Rectal smooth muscle tissue (tissue), 1 donor: Measurements from ENCODE around the gene SPATA31D3.
"Not testable (repeated sequence)": the region's sequence is repeated elsewhere in the genome, so short reads cannot be mapped to it uniquely, and the experiment has no call there.

Experiments
- H3K27ac ChIP-seq: one replicate; pipeline ENCODE4 v1.7.0; 2013; ENCODE audit warnings: low read depth, low read length, inconsistent platforms
- H3K27me3 ChIP-seq: one replicate; pipeline ENCODE4 v1.7.0; 2013; ENCODE audit warnings: low read length; ENCODE audit not compliant: control insufficient read depth, insufficient read depth
- H3K36me3 ChIP-seq: one replicate; pipeline ENCODE4 v1.7.0; 2013; ENCODE audit warnings: low read length; ENCODE audit not compliant: control insufficient read depth, insufficient read depth
- H3K4me1 ChIP-seq: one replicate; pipeline ENCODE4 v1.7.0; 2013; ENCODE audit warnings: low read length; ENCODE audit not compliant: control insufficient read depth, insufficient read depth
- H3K4me3 ChIP-seq: one replicate; pipeline ENCODE4 v1.7.0; 2013; ENCODE audit warnings: low read length
- H3K9ac ChIP-seq: one replicate; pipeline ENCODE4 v1.7.0; 2013; ENCODE audit warnings: low read length

SPATA31D3 gene

DNA sequence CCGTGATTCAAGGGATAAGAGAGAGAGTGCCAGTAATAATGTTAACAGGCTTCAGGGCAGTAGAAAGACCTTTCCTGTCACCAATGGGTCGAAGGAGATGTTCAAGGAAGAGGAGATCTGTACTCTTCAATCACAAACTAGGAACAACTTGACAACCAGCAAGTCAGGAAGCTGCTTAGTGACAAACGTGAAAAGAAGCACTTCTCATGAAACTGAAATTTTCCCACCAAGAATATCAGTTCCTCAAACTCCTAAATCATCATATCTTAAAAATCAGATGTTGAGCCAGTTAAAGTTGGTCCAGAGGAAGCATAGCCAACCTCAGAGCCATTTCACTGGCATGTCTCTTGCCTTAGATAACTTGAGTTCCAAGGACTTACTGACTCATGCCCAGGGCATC lies 9.8 kb upstream of the SPATA31D3 start:
- H3K4me1 ChIP-seq, H3K27me3 ChIP-seq, H3K36me3 ChIP-seq, H3K27ac ChIP-seq, H3K9ac ChIP-seq, H3K4me3 ChIP-seq: not testable (repeated sequence)

- not testable (repeated sequence) for H3K4me1 ChIP-seq, H3K9ac ChIP-seq, H3K27me3 ChIP-seq, H3K4me3 ChIP-seq, H3K36me3 ChIP-seq, H3K27ac ChIP-seq
Observed at GRCh38 chr9:81948650-81949049, 5.3 kb downstream of the SPATA31D3 start.

DNA sequence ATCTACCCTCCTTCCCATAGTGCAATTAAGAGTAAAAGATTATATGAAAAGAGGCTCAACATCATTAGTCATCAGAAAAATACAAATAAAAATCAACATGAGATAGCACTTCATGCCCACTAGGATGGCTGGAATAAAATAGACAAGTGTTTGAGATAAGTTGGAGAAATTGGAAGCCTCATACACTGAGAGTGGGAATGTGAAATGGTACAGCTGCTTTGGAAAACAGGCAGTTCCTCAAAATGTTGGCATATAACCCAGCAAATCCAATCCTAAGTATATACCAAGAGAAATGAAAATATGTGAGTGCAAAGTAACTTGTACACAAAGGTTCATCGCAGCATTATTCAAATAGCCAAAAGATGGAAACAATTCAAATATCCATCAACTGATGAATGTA lies 9.8 kb downstream of the SPATA31D3 start:
- Histone ChIP-seq H3K27me3 (no peaks in the 10 kb centered on the region), H3K4me1 (no peaks in the 10 kb centered on the region)

GRCh38 chr9:81955625-81956024 lies 12.3 kb downstream of the SPATA31D3 start:
- no peak overlapping the region for H3K4me3 ChIP-seq
- no peak overlapping the region for H3K9ac ChIP-seq
- no peak overlapping the region for H3K27ac ChIP-seq
- no peaks in the 10 kb centered on the region for H3K27me3 ChIP-seq
- H3K4me1 ChIP-seq, result no peaks in the 10 kb centered on the region
- H3K36me3 ChIP-seq, result no peaks in the 10 kb centered on the region

More for the DNA sequence above, 9.8 kb downstream of the SPATA31D3 start:
- H3K36me3 ChIP-seq, result no peaks in the 10 kb centered on the region
- H3K9ac ChIP-seq, result no peak overlapping the region
- no peak overlapping the region for H3K27ac ChIP-seq
- H3K4me3 ChIP-seq, result no peak overlapping the region

GRCh38 chr9:81964218-81965171 lies 21.2 kb downstream of the SPATA31D3 start:
- no peak overlapping the region for H3K9ac ChIP-seq
- H3K27ac ChIP-seq, result no peak overlapping the region
- H3K4me3 ChIP-seq, result no peak overlapping the region
- no peaks in the 10 kb centered on the region for H3K27me3 ChIP-seq
- no peaks in the 10 kb centered on the region for H3K4me1 ChIP-seq
- no peaks in the 10 kb centered on the region for H3K36me3 ChIP-seq

DNA sequence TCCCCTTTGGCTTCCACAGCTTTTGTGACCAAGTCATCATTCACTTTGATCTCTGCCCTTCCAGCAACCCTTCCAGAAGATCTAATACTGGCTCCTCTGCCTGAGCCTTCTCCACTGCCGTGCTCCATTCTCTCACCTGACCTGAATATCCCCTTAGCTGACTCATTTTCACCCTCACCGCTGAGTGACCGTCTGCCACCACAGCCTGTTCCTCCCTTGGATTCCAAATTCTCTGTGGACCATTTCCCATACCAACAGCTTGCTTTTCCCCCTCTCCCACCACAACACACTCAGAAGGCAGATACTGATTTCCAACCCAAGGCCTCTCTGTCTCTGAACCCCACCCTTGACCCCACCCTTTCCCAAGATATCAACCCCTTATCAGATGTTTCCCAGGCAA lies 24.7 kb downstream of the SPATA31D3 start:
- Histone ChIP-seq H3K9ac (no peak overlapping the region), H3K27me3 (no peaks in the 10 kb centered on the region), H3K27ac (no peak overlapping the region), H3K4me1 (no peaks in the 10 kb centered on the region), H3K4me3 (no peak overlapping the region), H3K36me3 (no peaks in the 10 kb centered on the region)

GRCh38 chr9:81969971-81970370 lies 26.7 kb downstream of the SPATA31D3 start:
- Histone ChIP-seq H3K4me3 (no peak overlapping the region), H3K36me3 (no peaks in the 10 kb centered on the region), H3K4me1 (no peaks in the 10 kb centered on the region), H3K27ac (no peak overlapping the region), H3K9ac (no peak overlapping the region), H3K27me3 (no peaks in the 10 kb centered on the region)

GRCh38 chr9:81971727-81972126 lies 28.4 kb downstream of the SPATA31D3 start:
- Histone ChIP-seq H3K36me3 (no peaks in the 10 kb centered on the region), H3K4me1 (no peaks in the 10 kb centered on the region), H3K27me3 (no peaks in the 10 kb centered on the region), H3K4me3 (no peak overlapping the region), H3K9ac (no peak overlapping the region), H3K27ac (no peak overlapping the region)

GRCh38 chr9:81974764-81975163 lies 31.5 kb downstream of the SPATA31D3 start:
- H3K4me3 ChIP-seq, result no peak overlapping the region
- no peaks in the 10 kb centered on the region for H3K4me1 ChIP-seq
- H3K27me3 ChIP-seq, result no peaks in the 10 kb centered on the region
- no peak overlapping the region for H3K9ac ChIP-seq
- H3K36me3 ChIP-seq, result no peaks in the 10 kb centered on the region
- no peak overlapping the region for H3K27ac ChIP-seq

- Histone ChIP-seq H3K4me1 (no peaks in the 10 kb centered on the region), H3K27me3 (no peaks in the 10 kb centered on the region), H3K9ac (no peak overlapping the region), H3K27ac (no peak overlapping the region), H3K4me3 (no peak overlapping the region), H3K36me3 (no peaks in the 10 kb centered on the region)
Observed at GRCh38 chr9:81976351-81976750, 33.1 kb downstream of the SPATA31D3 start.

DNA sequence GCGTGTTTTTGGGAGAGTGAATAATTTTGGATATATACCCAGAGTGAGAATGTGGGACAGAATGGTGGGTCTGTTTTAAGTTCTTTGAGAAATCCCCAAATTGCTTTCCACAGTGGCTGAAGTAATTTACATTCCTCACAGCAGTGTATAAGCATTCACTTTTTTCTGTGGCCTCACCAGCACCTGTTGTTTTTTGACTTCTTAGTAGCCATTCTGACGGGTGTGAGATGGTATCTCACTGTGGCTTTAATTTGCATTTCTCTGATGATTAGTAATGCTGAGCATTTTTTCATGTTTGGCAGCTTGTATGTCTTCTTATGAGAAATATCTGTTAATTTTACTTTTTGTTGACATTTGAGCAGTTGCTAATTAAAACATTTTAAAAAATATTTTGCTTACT lies 35.9 kb downstream of the SPATA31D3 start:
- no peaks in the 10 kb centered on the region for H3K27me3 ChIP-seq
- no peaks in the 10 kb centered on the region for H3K36me3 ChIP-seq
- H3K4me3 ChIP-seq, result no peak overlapping the region

DNA sequence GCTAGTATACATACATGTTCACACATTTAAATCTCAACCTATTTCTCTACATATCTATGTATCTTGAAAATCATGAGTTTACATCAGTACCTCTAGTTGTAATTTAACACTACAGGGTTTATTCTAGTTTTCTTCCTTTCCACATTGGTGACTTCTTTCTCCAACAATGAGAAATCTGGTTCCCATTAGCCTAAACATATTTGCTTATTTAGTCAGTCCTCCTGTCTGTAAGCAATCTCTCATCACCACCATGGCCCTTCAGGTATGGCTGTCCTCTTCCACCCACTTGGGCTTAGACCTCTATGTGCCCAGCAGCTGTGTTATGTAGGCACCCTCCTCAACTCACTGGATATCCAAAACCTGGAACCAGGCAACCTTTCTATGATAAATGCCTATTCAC lies 37.3 kb downstream of the SPATA31D3 start:
- Histone ChIP-seq H3K27ac (no peak overlapping the region), H3K9ac (no peak overlapping the region), H3K36me3 (no peaks in the 10 kb centered on the region), H3K4me3 (no peak overlapping the region), H3K4me1 (no peaks in the 10 kb centered on the region), H3K27me3 (no peaks in the 10 kb centered on the region)

More for the DNA sequence above, 35.9 kb downstream of the SPATA31D3 start:
- H3K27ac ChIP-seq, result no peak overlapping the region
- no peaks in the 10 kb centered on the region for H3K4me1 ChIP-seq
- no peak overlapping the region for H3K9ac ChIP-seq

DNA sequence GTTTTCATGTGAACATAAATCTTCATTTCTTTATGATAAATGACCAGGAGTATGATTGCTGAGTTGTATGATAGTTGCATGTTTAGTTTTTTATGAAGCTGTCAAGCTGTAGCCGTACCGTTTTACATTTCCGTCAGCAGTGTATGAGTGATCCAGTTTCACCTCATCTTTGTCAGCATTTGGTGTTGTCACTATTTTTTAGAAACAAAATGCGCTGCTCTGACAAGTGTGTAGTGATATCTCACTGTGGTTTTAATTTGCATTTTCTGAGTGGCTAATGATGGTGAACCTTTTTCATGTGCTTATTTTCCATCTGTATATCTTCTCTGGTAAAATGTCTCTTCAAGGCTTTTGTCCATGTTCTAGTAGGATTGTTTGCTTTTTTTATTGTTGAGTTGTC lies 38.6 kb downstream of the SPATA31D3 start:
- H3K9ac ChIP-seq, result no peak overlapping the region
- no peaks in the 10 kb centered on the region for H3K4me1 ChIP-seq
- H3K27ac ChIP-seq, result no peak overlapping the region
- no peak overlapping the region for H3K4me3 ChIP-seq
- H3K27me3 ChIP-seq, result no peaks in the 10 kb centered on the region
- no peaks in the 10 kb centered on the region for H3K36me3 ChIP-seq
